ENCODE results near the gene LRRTM3. TPM values are rescaled to one million over a fixed set of nuclear protein-coding genes. Genes with fewer than 3 reads are reported as not detected.

The LRRTM3 gene
- total RNA-seq, 6 donors from 2014 or later = not detected

- DNase-seq (no peak), ATAC-seq (ENCODE audit: low FRiP score in 2 of 2) (no peak)
- H3K4me3 ChIP-seq = no peak overlapping the region
- no peaks in the 10 kb centered on the region for H3K36me3 ChIP-seq
- no peaks in the 10 kb centered on the region for H3K9me3 ChIP-seq
- H3K27ac ChIP-seq = no peak overlapping the region
- TF ChIP-seq, protein P1, sequence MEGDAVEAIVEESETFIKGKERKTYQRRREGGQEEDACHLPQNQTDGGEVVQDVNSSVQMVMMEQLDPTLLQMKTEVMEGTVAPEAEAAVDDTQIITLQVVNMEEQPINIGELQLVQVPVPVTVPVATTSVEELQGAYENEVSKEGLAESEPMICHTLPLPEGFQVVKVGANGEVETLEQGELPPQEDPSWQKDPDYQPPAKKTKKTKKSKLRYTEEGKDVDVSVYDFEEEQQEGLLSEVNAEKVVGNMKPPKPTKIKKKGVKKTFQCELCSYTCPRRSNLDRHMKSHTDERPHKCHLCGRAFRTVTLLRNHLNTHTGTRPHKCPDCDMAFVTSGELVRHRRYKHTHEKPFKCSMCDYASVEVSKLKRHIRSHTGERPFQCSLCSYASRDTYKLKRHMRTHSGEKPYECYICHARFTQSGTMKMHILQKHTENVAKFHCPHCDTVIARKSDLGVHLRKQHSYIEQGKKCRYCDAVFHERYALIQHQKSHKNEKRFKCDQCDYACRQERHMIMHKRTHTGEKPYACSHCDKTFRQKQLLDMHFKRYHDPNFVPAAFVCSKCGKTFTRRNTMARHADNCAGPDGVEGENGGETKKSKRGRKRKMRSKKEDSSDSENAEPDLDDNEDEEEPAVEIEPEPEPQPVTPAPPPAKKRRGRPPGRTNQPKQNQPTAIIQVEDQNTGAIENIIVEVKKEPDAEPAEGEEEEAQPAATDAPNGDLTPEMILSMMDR (IDR thresholded peaks at IDR 0.05) = no peak
- 55 to 69% methylated on average over 2 of the region's 2 CpGs for WGBS, 2 donors
- H3K4me1 ChIP-seq = no peaks in the 10 kb centered on the region
- no peaks in the 10 kb centered on the region for H3K27me3 ChIP-seq
Observed at GRCh38 chr10:66916030-66916429, 9.8 kb upstream of the LRRTM3 start.

- no peak for DNase-seq
- 59 to 69% methylated on average over 3 of the region's 3 CpGs for WGBS, 2 donors
- no peaks in the 10 kb centered on the region for H3K9me3 ChIP-seq
Observed at GRCh38 chr10:66917104-66917503, 8.7 kb upstream of the LRRTM3 start.

GRCh38 chr10:66919248-66919647 lies 6.6 kb upstream of the LRRTM3 start:
- DNase-seq = no peak
- Histone ChIP-seq H3K4me1 (no peaks in the 10 kb centered on the region), H3K4me3 (no peak overlapping the region), H3K27me3 (no peaks in the 10 kb centered on the region), H3K9me3 (no peaks in the 10 kb centered on the region), H3K36me3 (no peaks in the 10 kb centered on the region), H3K27ac (no peak overlapping the region)
- TF ChIP-seq EP300 (IDR thresholded peaks at IDR 0.05) = no peak
- TF ChIP-seq, protein P1 (IDR thresholded peaks at IDR 0.05) = no peak
- TF ChIP-seq POLR2AphosphoS5 (IDR thresholded peaks at IDR 0.05) = no peak
- TF ChIP-seq POLR2A (IDR thresholded peaks at IDR 0.05) = no peak
- ATAC-seq (ENCODE audit: low FRiP score in 2 of 2) = no peak
- 89 to 90% methylated on average over 2 of the region's 2 CpGs for WGBS, 2 donors

More at GRCh38 chr10:66917104-66917503, 8.7 kb upstream of the LRRTM3 start:
- H3K4me1 ChIP-seq = no peaks in the 10 kb centered on the region
- no peaks in the 10 kb centered on the region for H3K36me3 ChIP-seq
- H3K27ac ChIP-seq = no peak overlapping the region
- TF ChIP-seq EP300 (IDR thresholded peaks at IDR 0.05) = no peak
- TF ChIP-seq POLR2AphosphoS5 (IDR thresholded peaks at IDR 0.05) = no peak
- no peak for TF ChIP-seq POLR2A (IDR thresholded peaks at IDR 0.05)
- TF ChIP-seq, protein P1 (IDR thresholded peaks at IDR 0.05) = no peak
- no peak overlapping the region for H3K4me3 ChIP-seq
- no peaks in the 10 kb centered on the region for H3K27me3 ChIP-seq
- ATAC-seq (ENCODE audit: low FRiP score in 2 of 2) = no peak

GRCh38 chr10:66924674-66925345 lies 1.0 kb upstream of the LRRTM3 start:
- no peaks in the 10 kb centered on the region for H3K9me3 ChIP-seq
- ATAC-seq (ENCODE audit: low FRiP score in 2 of 2) = no peak
- WGBS, 2 donors = 64 to 65% methylated on average over 10 of the region's 10 CpGs
- peaks cover 0 to 8% (median 2%) of the 10 kb centered on the region in 4 donors for H3K4me1 ChIP-seq
- TF ChIP-seq POLR2A (IDR thresholded peaks at IDR 0.05) (no peak), EP300 (IDR thresholded peaks at IDR 0.05) (no peak), POLR2AphosphoS5 (IDR thresholded peaks at IDR 0.05) (no peak)
- TF ChIP-seq, protein P1 (IDR thresholded peaks at IDR 0.05) = no peak
- no peak overlapping the region for H3K4me3 ChIP-seq
- H3K27ac ChIP-seq = no peak overlapping the region
- H3K36me3 ChIP-seq = no peaks in the 10 kb centered on the region
- peaks cover 0 to 4% (median 0%) of the 10 kb centered on the region in 4 donors for H3K27me3 ChIP-seq
- no peak for DNase-seq

DNA sequence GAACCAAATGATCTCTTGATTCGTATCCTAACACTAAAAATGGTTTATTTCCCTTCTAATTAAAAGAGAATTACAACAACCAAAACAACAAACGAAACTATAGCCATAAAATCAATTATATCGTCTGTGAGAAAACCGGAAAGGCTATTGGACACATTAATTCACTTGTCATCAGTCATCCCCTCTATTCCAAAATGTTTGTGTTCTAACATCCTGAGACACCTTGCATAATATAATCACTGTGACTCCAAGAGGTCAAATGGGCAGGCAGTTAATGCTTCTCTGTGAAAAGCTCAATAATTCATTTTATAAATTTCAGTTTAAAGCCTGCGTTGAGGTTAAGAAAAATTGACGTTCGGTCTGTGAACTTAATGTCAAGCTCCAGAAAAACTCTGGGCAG lies 463 bp upstream of the LRRTM3 start:
- WGBS, 2 donors = 31 to 33% methylated on average over 7 of the region's 7 CpGs
- Histone ChIP-seq H3K4me3 (no peak overlapping the region), H3K27ac (no peak overlapping the region), H3K27me3 (peaks cover 0 to 4% (median 0%) of the 10 kb centered on the region in 4 donors), H3K9me3 (no peaks in the 10 kb centered on the region), H3K4me1 (peaks cover 0 to 8% (median 2%) of the 10 kb centered on the region in 4 donors), H3K36me3 (no peaks in the 10 kb centered on the region)
- no peak for ATAC-seq (ENCODE audit: low FRiP score in 2 of 2)
- no peak for DNase-seq
- TF ChIP-seq POLR2AphosphoS5 (IDR thresholded peaks at IDR 0.05) = no peak
- no peak for TF ChIP-seq EP300 (IDR thresholded peaks at IDR 0.05)
- TF ChIP-seq, protein P1 (IDR thresholded peaks at IDR 0.05) = no peak
- no peak for TF ChIP-seq POLR2A (IDR thresholded peaks at IDR 0.05)
